HEK293 (cell line): ENCODE results near the gene UFSP1.
A peak's percentile ranks its signal among the peaks of the same experiment; 100 is the strongest.

ENCODE experiments used
- GLIS1 ChIP-seq: fragments of 450-650 bp; formaldehyde crosslinking; IDR thresholded peaks from 2 replicates; pipeline ENCODE4 v1.5.1; 2016; ENCODE audit warnings: missing biosample characterization, missing genetic modification characterization
- HOXD13 ChIP-seq: sonication (generic); formaldehyde crosslinking; IDR thresholded peaks from 2 replicates; pipeline ENCODE4 v1.8.0; 2022; ENCODE audit warnings: missing genetic modification reagents, borderline replicate concordance
- IKZF3 ChIP-seq: fragments of 450-650 bp; IDR thresholded peaks from 2 replicates; pipeline ENCODE4 v1.5.0; 2018; ENCODE audit warnings: missing biosample characterization, mild to moderate bottlenecking, missing genetic modification characterization, moderate library complexity
- MYNN ChIP-seq: fragments of 450-650 bp; formaldehyde crosslinking; IDR thresholded peaks from 2 replicates; pipeline ENCODE4 v1.5.1; 2016; ENCODE audit warnings: missing biosample characterization, missing genetic modification characterization, borderline replicate concordance
- OSR2 ChIP-seq: fragments of 450-650 bp; formaldehyde crosslinking; IDR thresholded peaks from 2 replicates; pipeline ENCODE4 v1.5.1; 2016; ENCODE audit warnings: missing biosample characterization, missing genetic modification characterization
- SALL2 ChIP-seq: fragments of 450-650 bp; formaldehyde crosslinking; IDR thresholded peaks from 2 replicates; pipeline ENCODE4 v1.5.0; 2017; ENCODE audit warnings: missing biosample characterization, mild to moderate bottlenecking, missing genetic modification characterization, borderline replicate concordance
- TRIM28 ChIP-seq: IDR thresholded peaks from 2 replicates; pipeline ENCODE4 v1.6.1; 2011; ENCODE audit warnings: low read length, control low read depth, borderline replicate concordance
- YY2 ChIP-seq: fragments of 450-650 bp; formaldehyde crosslinking; IDR thresholded peaks from 2 replicates; pipeline ENCODE4 v1.5.1; 2016; ENCODE audit warnings: missing biosample characterization, missing genetic modification characterization
- ZBTB10 ChIP-seq: fragments of 450-650 bp; formaldehyde crosslinking; IDR thresholded peaks from 2 replicates; pipeline ENCODE4 v1.5.1; 2016; ENCODE audit warnings: missing biosample characterization, missing genetic modification characterization
- ZNF16 ChIP-seq: fragments of 450-650 bp; formaldehyde crosslinking; IDR thresholded peaks from 2 replicates; pipeline ENCODE4 v1.5.1; 2016; ENCODE audit warnings: low read depth, missing biosample characterization, missing genetic modification characterization
- ZNF19 ChIP-seq: fragments of 450-650 bp; formaldehyde crosslinking; IDR thresholded peaks from 2 replicates; pipeline ENCODE4; 2016; ENCODE audit warnings: missing biosample characterization, missing genetic modification characterization, low read depth
- ZNF211 ChIP-seq: fragments of 450-650 bp; formaldehyde crosslinking; IDR thresholded peaks from 2 replicates; pipeline ENCODE4 v1.5.1; 2016; ENCODE audit warnings: low read depth, missing biosample characterization, missing genetic modification characterization
- ZNF221 ChIP-seq: fragments of 450-650 bp; formaldehyde crosslinking; IDR thresholded peaks from 2 replicates; pipeline ENCODE4 v1.5.1; 2017; ENCODE audit warnings: missing biosample characterization, missing genetic modification characterization, borderline replicate concordance
- ZNF391 ChIP-seq: fragments of 450-650 bp; formaldehyde crosslinking; IDR thresholded peaks from 2 replicates; pipeline ENCODE4 v1.5.1; 2016; ENCODE audit warnings: low read depth, missing biosample characterization, missing genetic modification characterization, borderline replicate concordance
- ZNF629 ChIP-seq: fragments of 450-650 bp; formaldehyde crosslinking; IDR thresholded peaks from 2 replicates; pipeline ENCODE4 v1.5.1; 2017; ENCODE audit warnings: missing biosample characterization, missing genetic modification characterization
- ZNF704 ChIP-seq: fragments of 450-650 bp; formaldehyde crosslinking; IDR thresholded peaks from 2 replicates; pipeline ENCODE4 v1.5.1; 2016; ENCODE audit warnings: missing biosample characterization, missing genetic modification characterization
- ZSCAN30 ChIP-seq: fragments of 450-650 bp; IDR thresholded peaks from 2 replicates; pipeline ENCODE4 v1.5.1; 2018; ENCODE audit warnings: missing biosample characterization, mild to moderate bottlenecking, missing genetic modification characterization, moderate library complexity
- ZSCAN4 ChIP-seq: fragments of 450-650 bp; formaldehyde crosslinking; IDR thresholded peaks from 2 replicates; pipeline ENCODE4 v1.5.1; 2017; ENCODE audit warnings: missing biosample characterization, missing genetic modification characterization
- TF ChIP-seq, protein P1 (sequence below): fragments of 450-650 bp; formaldehyde crosslinking; IDR thresholded peaks from 2 replicates; pipeline ENCODE4; 2016; ENCODE audit warnings: missing biosample characterization, missing genetic modification characterization
- TF ChIP-seq, protein P2 (sequence below): fragments of 450-650 bp; IDR thresholded peaks from 2 replicates; pipeline ENCODE4 v1.5.1; 2018; ENCODE audit warnings: missing biosample characterization, mild to moderate bottlenecking, missing genetic modification characterization

Gene UFSP1

GRCh38 chr7:100888988-100889750 is at the start of gene UFSP1 (continued):
- TF ChIP-seq TRIM28 (no peak), ZSCAN4 (tag by site-specific recombination) (0 out of 2 replicates have a peak, but pooled peaks have one; percentile 19), MYNN (tag by site-specific recombination) (peak; percentile 67; the same call in 1 of the 2 replicates), ZNF221 (no peak), ZBTB10 (tag by site-specific recombination) (peak; percentile 54), ZNF629 (tag by site-specific recombination) (peak; percentile 27), YY2 (tag by site-specific recombination) (no peak; the same call in 1 of the 2 replicates), ZNF211 (tag by site-specific recombination) (no peak), GLIS1 (tag by site-specific recombination) (peak; percentile 73; the same call in 1 of the 2 replicates), ZNF16 (tag by site-specific recombination) (no peak), ZNF391 (peak; percentile 89; the same call in 1 of the 2 replicates), HOXD13 (CRISPR knock-in tag) (no peak), ZNF19 (tag by site-specific recombination) (no peak), IKZF3 (tag by site-specific recombination) (no peak), ZNF704 (tag by site-specific recombination) (peak; percentile 88), ZSCAN30 (peak; percentile 35; the same call in 1 of the 2 replicates), OSR2 (tag by site-specific recombination) (0 out of 2 replicates have a peak, but pooled peaks have one; percentile 36), SALL2 (tag by site-specific recombination) (no peak)
- TF ChIP-seq, protein P1, sequence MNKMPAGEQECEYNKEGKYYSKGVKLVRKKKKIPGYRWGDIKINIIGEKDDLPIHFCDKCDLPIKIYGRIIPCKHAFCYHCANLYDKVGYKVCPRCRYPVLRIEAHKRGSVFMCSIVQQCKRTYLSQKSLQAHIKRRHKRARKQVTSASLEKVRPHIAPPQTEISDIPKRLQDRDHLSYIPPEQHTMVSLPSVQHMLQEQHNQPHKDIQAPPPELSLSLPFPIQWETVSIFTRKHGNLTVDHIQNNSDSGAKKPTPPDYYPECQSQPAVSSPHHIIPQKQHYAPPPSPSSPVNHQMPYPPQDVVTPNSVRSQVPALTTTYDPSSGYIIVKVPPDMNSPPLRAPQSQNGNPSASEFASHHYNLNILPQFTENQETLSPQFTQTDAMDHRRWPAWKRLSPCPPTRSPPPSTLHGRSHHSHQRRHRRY (tag by site-specific recombination): peak; percentile 93
- TF ChIP-seq, protein P2, sequence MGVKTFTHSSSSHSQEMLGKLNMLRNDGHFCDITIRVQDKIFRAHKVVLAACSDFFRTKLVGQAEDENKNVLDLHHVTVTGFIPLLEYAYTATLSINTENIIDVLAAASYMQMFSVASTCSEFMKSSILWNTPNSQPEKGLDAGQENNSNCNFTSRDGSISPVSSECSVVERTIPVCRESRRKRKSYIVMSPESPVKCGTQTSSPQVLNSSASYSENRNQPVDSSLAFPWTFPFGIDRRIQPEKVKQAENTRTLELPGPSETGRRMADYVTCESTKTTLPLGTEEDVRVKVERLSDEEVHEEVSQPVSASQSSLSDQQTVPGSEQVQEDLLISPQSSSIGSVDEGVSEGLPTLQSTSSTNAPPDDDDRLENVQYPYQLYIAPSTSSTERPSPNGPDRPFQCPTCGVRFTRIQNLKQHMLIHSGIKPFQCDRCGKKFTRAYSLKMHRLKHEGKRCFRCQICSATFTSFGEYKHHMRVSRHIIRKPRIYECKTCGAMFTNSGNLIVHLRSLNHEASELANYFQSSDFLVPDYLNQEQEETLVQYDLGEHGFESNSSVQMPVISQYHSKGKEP: no peak
